AG10803 (cell line): ENCODE measurements around the gene CCL26.

Experiments used
- DNase-seq: peaks from one replicate; pipeline ENCODE4 v3.0.0; 2010; ENCODE audit warnings: low read depth
- H3K4me3 ChIP-seq: 2 replicates; pipeline ENCODE4 v1.5.1; 2011; ENCODE audit warnings: mild to moderate bottlenecking, low read length, control low read depth
- CTCF ChIP-seq: conservative IDR thresholded peaks from 2 replicates; pipeline ENCODE4 v1.5.1; 2011; ENCODE audit warnings: mild to moderate bottlenecking, low read length, control low read depth, inconsistent platforms

CCL26 gene, protein sequence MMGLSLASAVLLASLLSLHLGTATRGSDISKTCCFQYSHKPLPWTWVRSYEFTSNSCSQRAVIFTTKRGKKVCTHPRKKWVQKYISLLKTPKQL

DNA sequence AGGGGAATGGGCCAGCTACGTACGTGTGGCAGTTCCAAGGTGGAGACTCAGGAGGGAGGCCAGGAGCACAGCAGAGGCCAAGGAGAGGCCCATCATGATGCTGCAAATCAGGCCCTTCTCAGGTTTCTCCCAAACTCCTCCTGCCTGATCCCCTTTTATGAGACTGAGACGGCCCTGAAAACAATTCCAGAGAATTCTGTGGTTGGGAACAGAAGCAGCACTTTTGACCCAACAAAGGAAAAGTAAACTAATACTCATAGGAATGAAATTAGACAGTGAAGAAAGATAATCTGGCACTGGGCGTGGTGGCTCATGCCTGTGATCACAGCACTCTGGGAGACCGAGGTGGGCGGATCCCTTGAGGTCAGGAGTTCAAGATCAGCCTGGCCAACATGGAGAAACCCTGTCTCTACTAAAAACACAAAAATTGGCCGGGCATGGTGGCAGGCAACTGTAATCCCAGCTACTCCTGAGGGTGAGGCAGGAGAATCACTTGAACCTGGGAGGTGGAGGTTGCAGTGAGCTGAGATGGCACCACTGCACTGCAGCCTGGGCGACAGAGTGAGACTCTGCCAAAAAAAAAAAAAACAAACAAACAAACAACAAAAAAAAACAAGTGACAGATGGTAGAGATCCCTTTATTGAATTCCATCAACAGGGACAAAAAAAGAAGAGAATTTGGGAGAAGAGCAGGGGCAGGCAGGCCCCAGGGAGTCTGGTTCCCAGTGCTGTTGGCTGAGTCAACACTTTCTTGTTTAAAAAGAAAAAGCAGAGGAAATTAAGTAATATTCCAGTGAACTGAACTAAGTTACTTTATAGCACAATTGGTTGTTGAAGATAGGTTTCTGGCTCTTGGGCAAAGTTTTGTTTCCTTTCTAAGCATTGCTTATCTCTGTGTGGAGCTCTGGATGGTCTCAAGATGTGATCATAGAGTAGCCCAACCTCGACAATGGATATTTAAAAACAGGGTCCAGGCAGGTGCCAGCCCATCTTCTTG lies at the start of gene CCL26:
Gene CCL26, minus strand, starts transcription at position 131 of the 997 bp plus-strand sequence. Its CDS starts 35 bp downstream, at position 96.
- H3K4me3 ChIP-seq: no peak within 1 kb of the TSS
- peak; percentile 92 for DNase-seq
- no peak for TF ChIP-seq CTCF

GRCh38 chr7:75820688-75821087 lies 48.7 kb upstream of the CCL26 start:
- H3K4me3 ChIP-seq: no peak overlapping the region
- no peak for TF ChIP-seq CTCF
- no peak for DNase-seq

DNA sequence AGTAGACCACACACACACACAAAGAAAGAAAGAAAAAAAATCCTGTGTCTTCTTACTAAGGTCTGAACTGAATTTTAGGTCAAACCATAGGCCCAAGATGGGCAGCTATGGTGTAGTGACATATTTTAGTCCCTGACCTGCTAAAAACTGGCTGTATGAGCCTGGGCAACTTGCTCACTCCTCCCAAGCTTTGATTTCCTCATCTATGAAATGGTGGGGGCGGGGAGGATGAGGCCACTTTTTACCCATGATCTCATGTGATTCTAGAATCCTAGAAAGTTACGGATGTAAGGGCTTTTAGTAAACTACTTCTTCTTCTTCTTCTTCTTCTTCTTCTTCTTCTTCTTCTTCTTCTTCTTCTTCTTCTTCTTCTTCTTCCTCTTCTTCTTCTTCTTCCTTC lies 47.7 kb upstream of the CCL26 start:
- no peak for TF ChIP-seq CTCF
- no peak overlapping the region for H3K4me3 ChIP-seq
- no peak for DNase-seq

DNA sequence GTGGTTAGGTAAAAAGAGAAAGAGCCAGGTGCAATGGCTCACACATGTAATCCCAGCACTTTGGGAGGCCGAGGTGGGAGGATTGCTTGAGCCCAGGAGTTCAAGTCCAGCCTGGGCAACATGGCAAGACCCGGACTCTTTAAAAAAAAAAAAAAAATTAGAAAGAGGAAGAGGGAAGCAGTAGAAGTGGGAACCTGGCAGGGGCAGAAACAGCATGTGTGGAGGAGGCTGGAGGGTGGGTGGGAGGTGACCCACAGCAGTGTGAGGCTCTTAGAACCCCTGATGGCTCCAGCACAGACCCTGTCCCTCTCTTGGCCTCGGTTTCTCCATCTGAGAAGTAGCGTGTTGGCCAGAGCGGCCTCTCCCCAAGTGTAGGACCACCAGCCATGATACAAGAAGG lies 46.5 kb upstream of the CCL26 start:
- DNase-seq: no peak
- no peak overlapping the region for H3K4me3 ChIP-seq
- no peak for TF ChIP-seq CTCF

DNA sequence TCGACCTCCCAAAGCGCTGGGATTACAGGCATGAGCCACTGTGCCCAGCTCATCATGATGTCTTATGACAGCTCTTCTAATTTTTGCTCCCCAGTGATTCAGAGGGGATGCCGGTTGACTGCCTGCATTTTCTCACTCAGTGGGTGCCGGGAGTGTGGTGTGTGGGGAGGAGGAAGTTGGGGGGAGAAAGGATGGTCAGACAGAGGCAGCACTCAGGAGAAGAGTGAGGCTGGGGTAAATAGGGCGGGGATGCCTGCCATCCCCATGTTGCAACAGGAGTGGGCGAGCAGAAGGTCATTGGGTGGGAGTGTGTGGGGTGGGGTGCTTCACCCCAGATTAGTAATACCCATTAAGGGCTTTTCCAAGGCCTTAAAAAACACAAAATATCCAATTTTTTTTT lies 45.1 kb upstream of the CCL26 start:
- TF ChIP-seq CTCF: no peak
- no peak overlapping the region for H3K4me3 ChIP-seq
- DNase-seq: no peak

DNA sequence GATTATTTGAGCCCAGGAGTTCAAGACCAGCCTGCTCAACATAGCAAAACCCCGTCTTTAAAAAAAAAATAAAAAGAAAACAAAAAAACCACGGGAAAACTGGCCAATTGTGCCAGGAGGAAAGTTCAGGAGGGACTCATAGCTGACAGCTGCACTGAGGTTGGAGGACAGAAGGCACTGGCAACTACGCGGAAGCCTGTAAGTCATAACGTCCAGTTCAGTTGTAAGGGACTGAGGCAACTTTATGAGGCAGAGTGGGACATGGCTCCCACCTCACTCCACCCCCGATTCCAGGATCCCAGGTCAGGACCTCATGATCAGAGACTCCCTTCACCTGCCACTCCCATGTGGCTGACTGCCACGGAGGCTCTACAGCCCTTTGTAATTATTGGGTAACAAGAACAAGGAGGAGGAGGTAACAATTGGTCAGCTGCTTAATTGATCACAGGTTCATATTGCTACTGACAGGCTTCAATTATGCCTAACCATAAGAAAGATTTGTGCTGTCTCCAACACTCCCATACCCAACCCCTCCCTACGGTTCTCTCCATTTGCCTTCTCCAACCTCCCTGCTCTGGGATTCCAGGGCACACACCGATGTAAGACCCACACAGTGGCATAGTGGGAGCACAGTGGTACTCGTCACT lies 43.5 kb upstream of the CCL26 start:
- DNase-seq: no peak
- TF ChIP-seq CTCF: no peak
- no peak overlapping the region for H3K4me3 ChIP-seq
